Thoracic aorta (tissue), 2 donors: Measurements from ENCODE around the gene C11orf58. TPM values are rescaled to one million over a fixed set of nuclear protein-coding genes. Genes with fewer than 3 reads are reported as not detected.

Experiments
- ATAC-seq: fragments of 150-250 bp; one replicate; pipeline ENCODE4 v1.8.0; 2017; ENCODE audit warnings: low read depth; ENCODE audit not compliant: insufficient number of reproducible peaks, low FRiP score
- DNase-seq: peaks from one replicate; pipeline ENCODE4 v3.0.0-alpha.2; 2020; ENCODE audit warnings: low spot score
- H3K27ac ChIP-seq, 2 donors: fragments of 200-600 bp; sonication (generic); 1 replicate in 1 of 2; 2 replicates in 1 of 2; pipeline ENCODE4 v1.5.1; 2016; ENCODE audit warnings: mild to moderate bottlenecking in 2 of 2, moderate library complexity in 2 of 2
- H3K27me3 ChIP-seq: fragments of 200-600 bp; sonication (generic); replicated peaks from 2 replicates; pipeline ENCODE4 v1.6.0; 2016; ENCODE audit warnings: mild to moderate bottlenecking; ENCODE audit not compliant: insufficient read depth
- H3K36me3 ChIP-seq: fragments of 200-600 bp; sonication (generic); one replicate; pipeline ENCODE4 v1.5.1; 2016
- H3K4me1 ChIP-seq, 2 donors: fragments of 200-600 bp; sonication (generic); 1 replicate in 1 of 2; 2 replicates in 1 of 2; pipeline versions ENCODE4 v1.5.1 to v1.6.0; 2016; ENCODE audit warnings: low read depth in 2 of 2, mild to moderate bottlenecking in 1 of 2; ENCODE audit not compliant: control insufficient read depth in 1 of 2
- H3K4me3 ChIP-seq: fragments of 200-600 bp; sonication (generic); 2 replicates; pipeline ENCODE4 v1.5.1; 2016; ENCODE audit warnings: mild to moderate bottlenecking
- H3K9me3 ChIP-seq: fragments of 200-600 bp; sonication (generic); 2 replicates; pipeline ENCODE4 v1.5.1; 2016
- CTCF ChIP-seq: fragments of 200-600 bp; sonication (generic); IDR thresholded peaks from one replicate; pipeline ENCODE4 v1.5.1; 2019; ENCODE audit warnings: antibody characterized with exemption
- total RNA-seq, 2 donors: library from RNA; depleted of rRNA; stranded (reverse); fragments of >200 nt; gene quantifications; one replicate each; pipeline versions ENCODE4 v1.1.0 to v1.2.3, GENCODE V29; 2016

C11orf58 gene
- total RNA-seq, 2 donors from 2014 or later = 104 to 161 TPM

GRCh38 chr11:16758382-16759024 lies 20.1 kb downstream of the C11orf58 start:
- Histone ChIP-seq H3K4me3 (no peak overlapping the region), H3K36me3 (peaks cover 13% of the 10 kb centered on the region), H3K4me1 (no peaks in the 10 kb centered on the region), H3K27ac (no peak overlapping the region), H3K9me3 (no peaks in the 10 kb centered on the region), H3K27me3 (no peaks in the 10 kb centered on the region)
- no peak for TF ChIP-seq CTCF
- DNase-seq (no peak), ATAC-seq (peak; percentile 36)

DNA sequence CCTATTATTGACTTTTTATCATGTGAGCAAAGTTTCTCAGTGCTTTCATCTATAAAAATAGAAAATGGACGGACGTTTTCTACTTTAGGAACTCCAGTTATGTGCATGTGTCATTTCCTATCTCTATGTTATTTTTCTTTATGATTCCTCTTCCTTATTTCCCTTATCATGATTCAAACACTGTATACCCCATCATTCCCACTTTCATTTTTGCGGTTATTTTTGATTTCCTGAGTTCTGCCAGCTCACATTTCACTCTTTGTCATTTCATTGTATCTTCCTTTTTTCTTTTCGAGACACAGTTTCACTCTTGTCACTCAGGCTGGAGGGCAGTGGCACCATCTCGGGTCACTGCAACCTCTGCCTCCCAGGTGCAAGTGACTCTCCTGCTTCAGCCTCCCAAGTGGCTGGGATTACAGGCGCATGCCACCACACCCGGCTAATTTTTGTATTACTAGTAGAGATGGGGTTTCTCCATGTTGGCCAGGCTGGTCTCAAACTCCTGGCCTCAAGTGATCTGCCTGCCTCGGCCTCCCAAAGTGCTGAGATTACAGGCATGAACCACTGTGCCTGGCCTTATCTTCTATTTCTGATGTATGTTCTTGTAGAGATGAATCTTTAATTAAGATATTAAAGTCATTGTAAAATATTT lies 21.5 kb downstream of the C11orf58 start:
- Histone ChIP-seq H3K27ac (no peak overlapping the region), H3K4me3 (no peak overlapping the region), H3K4me1 (no peaks in the 10 kb centered on the region), H3K27me3 (no peaks in the 10 kb centered on the region), H3K9me3 (no peaks in the 10 kb centered on the region), H3K36me3 (peaks cover 3% of the 10 kb centered on the region)
- no peak for TF ChIP-seq CTCF
- ATAC-seq (no peak), DNase-seq (no peak)

DNA sequence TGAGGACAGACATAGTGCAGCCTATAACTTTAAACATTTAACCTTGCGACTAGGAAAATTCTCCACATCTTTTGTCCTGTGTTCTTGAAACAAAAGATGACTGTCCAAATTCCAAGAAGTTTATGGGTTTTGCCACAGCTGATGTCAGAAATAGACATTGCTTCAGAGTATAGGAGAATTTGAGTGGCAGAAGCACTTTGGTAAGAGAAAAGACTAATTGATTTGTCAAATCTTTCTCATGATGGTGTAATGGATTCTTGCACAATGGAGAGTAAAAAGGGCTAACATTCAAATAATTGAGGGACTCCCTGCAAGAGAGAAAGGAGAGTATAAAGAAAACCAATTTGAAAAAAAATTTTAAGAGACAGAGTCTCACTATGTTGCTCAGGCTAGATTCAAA lies 25.3 kb downstream of the C11orf58 start:
- H3K4me1 ChIP-seq = no peaks in the 10 kb centered on the region
- TF ChIP-seq CTCF = no peak
- DNase-seq (no peak), ATAC-seq (no peak)
- H3K9me3 ChIP-seq = no peaks in the 10 kb centered on the region
- no peaks in the 10 kb centered on the region for H3K27me3 ChIP-seq
- H3K36me3 ChIP-seq = no peaks in the 10 kb centered on the region
- no peak overlapping the region for H3K27ac ChIP-seq
- no peak overlapping the region for H3K4me3 ChIP-seq

- no peak overlapping the region for H3K4me3 ChIP-seq
- no peak for ATAC-seq
- no peak for TF ChIP-seq CTCF
- H3K4me1 ChIP-seq = no peaks in the 10 kb centered on the region
- DNase-seq = no peak
- H3K9me3 ChIP-seq = no peaks in the 10 kb centered on the region
- no peak overlapping the region for H3K27ac ChIP-seq
- no peaks in the 10 kb centered on the region for H3K27me3 ChIP-seq
- no peaks in the 10 kb centered on the region for H3K36me3 ChIP-seq
Observed at GRCh38 chr11:16764888-16765287, 26.4 kb downstream of the C11orf58 start.

DNA sequence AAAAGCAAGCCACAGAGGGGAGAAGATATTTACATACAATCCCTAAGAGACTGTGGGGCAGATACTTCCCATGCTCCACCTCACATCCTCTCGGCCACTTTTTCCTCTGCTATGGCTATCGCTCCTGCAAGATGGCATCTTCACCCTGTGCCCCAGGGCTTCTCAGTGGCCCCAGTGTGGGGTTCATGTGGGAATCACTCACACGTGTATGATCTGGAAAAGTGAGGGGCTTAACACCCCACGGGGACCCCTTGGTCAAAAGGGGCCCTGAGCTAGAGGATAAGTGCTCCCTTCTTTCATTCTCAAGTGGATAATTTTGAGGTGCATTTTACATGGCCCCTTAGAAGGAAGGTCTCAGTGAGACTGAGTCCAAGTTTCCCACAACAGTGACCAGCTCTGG lies 28.7 kb downstream of the C11orf58 start:
- Histone ChIP-seq H3K36me3 (no peaks in the 10 kb centered on the region), H3K4me1 (no peaks in the 10 kb centered on the region), H3K9me3 (no peaks in the 10 kb centered on the region), H3K4me3 (no peak overlapping the region), H3K27ac (no peak overlapping the region), H3K27me3 (no peaks in the 10 kb centered on the region)
- DNase-seq = no peak
- ATAC-seq = no peak
- no peak for TF ChIP-seq CTCF
